Endothelial cell of umbilical vein (primary cell): ENCODE measurements around the gene NTS. TPM values are rescaled to one million over a fixed set of nuclear protein-coding genes. Genes with fewer than 3 reads are reported as not detected.

Experiments used
- BruUV-seq: library from RNA; stranded (reverse); fragments of 400-500 nt; replicated peaks from 2 replicates; lab custom pipeline; 2021; lab: Mats Ljungman, UMichigan
- CTCF ChIA-PET: fragments of 300-600, 350-600 bp; sonication (Branson Sonifier 250); formaldehyde crosslinking; loops from one replicate; lab custom pipeline; 2021; ENCODE audit warnings: antibody characterized with exemption, inconsistent platforms; lab: Charles Lee
- POLR2A ChIA-PET: fragments of 300-600, 350-600 bp; sonication (Branson Sonifier 250); formaldehyde crosslinking; loops from one replicate; lab custom pipeline; 2021; ENCODE audit warnings: antibody characterized with exemption, inconsistent platforms; lab: Charles Lee
- DNase-seq: peaks from one replicate; pipeline ENCODE4 v3.0.0-alpha.2; 2011; ENCODE audit warnings: low read depth, low spot score
- FAIRE-seq: peaks from 2 replicates; lab custom pipeline; 2011; peaks lifted over from hg19 to GRCh38; lab: Jason Lieb, UNC
- H2AFZ ChIP-seq: 2 replicates; pipeline ENCODE4 v1.6.0; 2012; ENCODE audit warnings: low read depth, low read length, control low read depth, inconsistent platforms
- H3K27ac ChIP-seq: 2 replicates; pipeline ENCODE4 v1.5.1; 2011; ENCODE audit warnings: low read depth, mild to moderate bottlenecking, control low read depth, low read length, moderate library complexity; ENCODE audit not compliant: insufficient read depth
- H3K27me3 ChIP-seq, 2 experiments: 2 replicates each; pipeline versions ENCODE4 v1.6.0 to v1.6.1; 2011; ENCODE audit warnings: low read length in 2 of 2, mixed read lengths in 1 of 2; ENCODE audit not compliant: control insufficient read depth in 2 of 2, insufficient read depth in 2 of 2
- H3K36me3 ChIP-seq, 2 experiments: 2 replicates in 1 of 2; 3 replicates in 1 of 2; pipeline ENCODE4 v1.5.1; 2011; ENCODE audit warnings: low read length in 2 of 2, mild to moderate bottlenecking in 1 of 2, moderate library complexity in 1 of 2; ENCODE audit not compliant: control insufficient read depth in 2 of 2, insufficient read depth in 2 of 2; ENCODE audit errors: extremely low read depth in 1 of 2
- H3K4me1 ChIP-seq: 3 replicates; pipeline ENCODE4 v1.5.1; 2011; ENCODE audit warnings: mild to moderate bottlenecking, low read length; ENCODE audit not compliant: control insufficient read depth, insufficient read depth; ENCODE audit errors: extremely low read depth
- H3K4me2 ChIP-seq: 2 replicates; pipeline ENCODE4 v1.6.1; 2011; ENCODE audit warnings: low read length, control low read depth, mixed read lengths; ENCODE audit not compliant: insufficient read depth
- H3K4me3 ChIP-seq, 3 experiments: fragments of 200-600 bp in 1 of 3; sonication (generic), shearing (Covaris generic) in 1 of 3; replicated peaks in 1 of 3; 2 replicates each; pipeline ENCODE4 v1.5.1; 2011 to 2016; ENCODE audit warnings: control low read depth in 3 of 3, low read length in 3 of 3, mild to moderate bottlenecking in 2 of 3, inconsistent platforms in 1 of 3, low read depth in 1 of 3, moderate library complexity in 1 of 3; ENCODE audit not compliant: insufficient read depth in 1 of 3
- H3K79me2 ChIP-seq: 2 replicates; pipeline ENCODE4 v1.6.0; 2012; ENCODE audit warnings: low read length, inconsistent platforms; ENCODE audit not compliant: control insufficient read depth, insufficient read depth
- H3K9ac ChIP-seq: replicated peaks from 2 replicates; pipeline ENCODE3; 2011; ENCODE audit warnings: low read length, control low read depth; ENCODE audit not compliant: insufficient read depth; ENCODE audit errors: extremely low read depth
- H3K9me1 ChIP-seq: replicated peaks from 3 replicates; pipeline ENCODE4 v1.6.0; 2011; ENCODE audit warnings: mild to moderate bottlenecking, low read length; ENCODE audit not compliant: control insufficient read depth, insufficient read depth; ENCODE audit errors: extremely low read depth
- H3K9me3 ChIP-seq: replicated peaks from 2 replicates; pipeline ENCODE4 v1.5.1; 2012; ENCODE audit warnings: low read length, inconsistent platforms; ENCODE audit not compliant: control insufficient read depth, insufficient read depth
- H4K20me1 ChIP-seq: replicated peaks from 2 replicates; pipeline ENCODE3; 2011; ENCODE audit warnings: mild to moderate bottlenecking, low read length; ENCODE audit not compliant: control insufficient read depth, insufficient read depth; ENCODE audit errors: extremely low read depth
- FOS ChIP-seq: IDR thresholded peaks from 2 replicates; pipeline ENCODE4 v1.6.1; 2011; ENCODE audit warnings: mild to moderate bottlenecking, low read length, moderate library complexity, borderline replicate concordance; ENCODE audit not compliant: insufficient read depth
- JUN ChIP-seq: IDR thresholded peaks from 2 replicates; pipeline ENCODE4 v1.6.1; 2011; ENCODE audit warnings: borderline replicate concordance, low read depth; ENCODE audit not compliant: insufficient read length, insufficient read depth
- POLR2A ChIP-seq: IDR thresholded peaks from 2 replicates; pipeline ENCODE4 v1.6.1; 2012; ENCODE audit warnings: low read depth, mild to moderate bottlenecking, control low read depth, low read length
- POLR2AphosphoS5 ChIP-seq: IDR thresholded peaks from 2 replicates; pipeline ENCODE4 v1.6.1; 2012; ENCODE audit warnings: low read depth, mild to moderate bottlenecking, control low read depth, low read length, moderate library complexity; ENCODE audit not compliant: insufficient read depth
- dilution Hi-C: fragments of 300-500 bp; cut with MboI; formaldehyde crosslinking; loops from one replicate; pipeline ENCODE4 v1.15.0; 2019; ENCODE audit warnings: low sequenced_read_pairs; ENCODE audit not compliant: extremely low pct_ligation_motif_present
- intact Hi-C: fragments of 100-400 bp; cut with micrococcal nuclease; formaldehyde crosslinking; loops from one replicate; pipeline ENCODE4 v1.10.0; 2022
- polyA plus RNA-seq, 4 experiments: library from polyadenylated mRNA; depleted of rRNA in 3 of 4; stranded (reverse) in 3 of 4; unstranded in 1 of 4; fragments of >200 nt; gene quantifications; 2 replicates each; pipeline versions ENCODE4 v1.2.1 to v1.2.3, GENCODE V29; 2011 to 2012; ENCODE audit warnings: missing spikeins in 1 of 4
- total RNA-seq: library from RNA; stranded (reverse); gene quantifications from 2 replicates; pipeline ENCODE4 v1.2.3, GENCODE V29; 2021
- TF ChIP-seq, protein P1 (sequence below): IDR thresholded peaks from 2 replicates; pipeline ENCODE4 v1.6.1; 2011; ENCODE audit not compliant: insufficient read depth, insufficient read length
- TF ChIP-seq, protein P2 (sequence below), 2 donors: IDR thresholded peaks; 1 replicate in 1 of 2; 2 replicates in 1 of 2; pipeline ENCODE4 v1.5.1; 2011; ENCODE audit warnings: low read length in 2 of 2, mild to moderate bottlenecking in 2 of 2, moderate library complexity in 2 of 2, control low read depth in 1 of 2, inconsistent platforms in 1 of 2, low read depth in 1 of 2; ENCODE audit not compliant: insufficient read depth in 1 of 2; ENCODE audit errors: extremely low read depth in 1 of 2

The NTS gene
- total and polyA plus RNA-seq, 2 donors (not counting 3 experiments of a cell fraction or from before 2014, with no cell fraction given), result not detected

DNA sequence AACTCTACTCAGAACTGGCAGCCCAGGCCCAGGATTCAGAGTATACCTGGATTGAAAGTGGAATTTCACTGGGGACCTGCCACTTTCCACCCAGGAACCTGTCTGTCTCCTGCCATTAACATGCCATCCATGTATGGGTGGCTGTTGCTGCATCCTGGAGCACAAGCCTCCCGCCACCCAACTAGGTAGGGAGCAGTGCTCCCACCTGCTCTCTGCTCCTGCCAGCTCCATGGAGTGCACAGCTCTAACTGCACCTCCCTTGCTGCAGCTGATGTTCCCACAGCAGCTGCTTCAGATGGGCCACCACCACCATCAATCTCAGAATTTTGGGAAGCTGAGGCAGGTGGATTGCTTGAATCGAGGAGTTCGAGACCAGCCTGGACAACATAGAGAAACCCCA, 17.1 kb upstream of the NTS start:
- Histone ChIP-seq H3K9me1 (no peaks in the 10 kb centered on the region), H3K4me2 (no peak overlapping the region), H3K4me3 (no peak overlapping the region), H4K20me1 (no peaks in the 10 kb centered on the region), H3K9ac (no peak overlapping the region), H2AFZ (no peak overlapping the region), H3K9me3 (no peaks in the 10 kb centered on the region), H3K36me3 (no peaks in the 10 kb centered on the region), H3K4me1 (no peaks in the 10 kb centered on the region), H3K27ac (no peak overlapping the region), H3K27me3 (no peaks in the 10 kb centered on the region), H3K79me2 (no peaks in the 10 kb centered on the region)
- dilution Hi-C loops, result no loop called here
- DNase-seq (no peak), FAIRE-seq (no peak)
- POLR2A ChIA-PET, result no interaction called here
- intact Hi-C loops, result no loop called here
- TF ChIP-seq POLR2AphosphoS5 (no peak), POLR2A (no peak), JUN (no peak), FOS (no peak)
- TF ChIP-seq, protein P1, sequence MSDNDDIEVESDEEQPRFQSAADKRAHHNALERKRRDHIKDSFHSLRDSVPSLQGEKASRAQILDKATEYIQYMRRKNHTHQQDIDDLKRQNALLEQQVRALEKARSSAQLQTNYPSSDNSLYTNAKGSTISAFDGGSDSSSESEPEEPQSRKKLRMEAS, result no peak
- TF ChIP-seq, protein P2, sequence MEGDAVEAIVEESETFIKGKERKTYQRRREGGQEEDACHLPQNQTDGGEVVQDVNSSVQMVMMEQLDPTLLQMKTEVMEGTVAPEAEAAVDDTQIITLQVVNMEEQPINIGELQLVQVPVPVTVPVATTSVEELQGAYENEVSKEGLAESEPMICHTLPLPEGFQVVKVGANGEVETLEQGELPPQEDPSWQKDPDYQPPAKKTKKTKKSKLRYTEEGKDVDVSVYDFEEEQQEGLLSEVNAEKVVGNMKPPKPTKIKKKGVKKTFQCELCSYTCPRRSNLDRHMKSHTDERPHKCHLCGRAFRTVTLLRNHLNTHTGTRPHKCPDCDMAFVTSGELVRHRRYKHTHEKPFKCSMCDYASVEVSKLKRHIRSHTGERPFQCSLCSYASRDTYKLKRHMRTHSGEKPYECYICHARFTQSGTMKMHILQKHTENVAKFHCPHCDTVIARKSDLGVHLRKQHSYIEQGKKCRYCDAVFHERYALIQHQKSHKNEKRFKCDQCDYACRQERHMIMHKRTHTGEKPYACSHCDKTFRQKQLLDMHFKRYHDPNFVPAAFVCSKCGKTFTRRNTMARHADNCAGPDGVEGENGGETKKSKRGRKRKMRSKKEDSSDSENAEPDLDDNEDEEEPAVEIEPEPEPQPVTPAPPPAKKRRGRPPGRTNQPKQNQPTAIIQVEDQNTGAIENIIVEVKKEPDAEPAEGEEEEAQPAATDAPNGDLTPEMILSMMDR (IDR thresholded peaks at IDR 0.05; ENCODE audit: extremely low read depth in 1 of 2, insufficient read depth in 1 of 2, low read depth in 1 of 2, low read length in 2 of 2), result no peak
- BruUV-seq, result no TSS peak
- CTCF ChIA-PET, result interaction anchor here (2.1 to 4.0 kb wide), 3 partner anchors 11 to 281 kb away, joined by 7 to 31 read pairs (median 23); no protein-coding TSS in a partner anchor
